Large intestine (tissue), 3 donors: ENCODE measurements around the gene SLX4IP. TPM values are rescaled to one million over a fixed set of nuclear protein-coding genes. Genes with fewer than 3 reads are reported as not detected.
"Not testable (repeated sequence)": the region's sequence is repeated elsewhere in the genome, so short reads cannot be mapped to it uniquely, and the experiment has no call there.

Source experiments
- DNase-seq, 2 donors: peaks; one replicate each; pipeline versions ENCODE4 v3.0.0 to v3.0.0-alpha.2; 2013
- H3K27ac ChIP-seq: one replicate; pipeline ENCODE4 v1.5.1; 2013; ENCODE audit warnings: low read length
- H3K27me3 ChIP-seq: 2 replicates; pipeline ENCODE4 v1.6.1; 2013; ENCODE audit warnings: low read length; ENCODE audit not compliant: control insufficient read depth, insufficient read depth
- H3K36me3 ChIP-seq: 2 replicates; pipeline ENCODE4 v1.6.1; 2013; ENCODE audit warnings: low read length; ENCODE audit not compliant: control insufficient read depth, insufficient read depth
- H3K4me1 ChIP-seq: one replicate; pipeline ENCODE4 v1.6.1; 2013; ENCODE audit warnings: low read length; ENCODE audit not compliant: control insufficient read depth, insufficient read depth
- H3K4me3 ChIP-seq: one replicate; pipeline ENCODE4 v1.5.1; 2013; ENCODE audit warnings: low read length
- H3K9me3 ChIP-seq: one replicate; pipeline ENCODE4 v1.6.1; 2013; ENCODE audit warnings: mild to moderate bottlenecking, low read depth, low read length, moderate library complexity; ENCODE audit not compliant: control insufficient read depth
- WGBS: methylation state at CpG from one replicate; pipeline ENCODE4 v1.1.5; 2013; ENCODE audit warnings: low lambda C conversion rate; ENCODE audit not compliant: insufficient coverage; 5-methylcytosine and 5-hydroxymethylcytosine counted together
- polyA plus RNA-seq: library from polyadenylated mRNA; unstranded; fragments of 120-200 nt; gene quantifications from one replicate; pipeline ENCODE4 v1.2.1, GENCODE V29; 2013

Gene SLX4IP
- polyA plus RNA-seq, 1 donor = 7.2 TPM

GRCh38 chr20:10590446-10590845 is 155.3 kb downstream of the SLX4IP start:
- not testable (repeated sequence) for H3K36me3 ChIP-seq, H3K27ac ChIP-seq, H3K4me1 ChIP-seq, H3K4me3 ChIP-seq, H3K27me3 ChIP-seq, H3K9me3 ChIP-seq, DNase-seq
- 80% methylated on average over 1 of the region's 10 CpGs for WGBS

GRCh38 chr20:10590950-10591671 is 156.0 kb downstream of the SLX4IP start:
- no peaks in the 10 kb centered on the region for H3K9me3 ChIP-seq
- no CpG with 5 or more reads among the region's 1 CpG for WGBS
- DNase-seq = no peak

GRCh38 chr20:10591946-10592521 is 156.9 kb downstream of the SLX4IP start:
- DNase-seq = no peak
- H3K4me3 ChIP-seq = no peak overlapping the region
- no peaks in the 10 kb centered on the region for H3K4me1 ChIP-seq
- H3K9me3 ChIP-seq = no peaks in the 10 kb centered on the region
- no peaks in the 10 kb centered on the region for H3K36me3 ChIP-seq
- WGBS = no CpG with 5 or more reads among the region's 2 CpGs
- no peak overlapping the region for H3K27ac ChIP-seq
- H3K27me3 ChIP-seq = no peaks in the 10 kb centered on the region

More at GRCh38 chr20:10590950-10591671, 156.0 kb downstream of the SLX4IP start:
- no peak overlapping the region for H3K27ac ChIP-seq
- no peaks in the 10 kb centered on the region for H3K27me3 ChIP-seq
- H3K4me3 ChIP-seq = no peak overlapping the region
- no peaks in the 10 kb centered on the region for H3K36me3 ChIP-seq
- no peaks in the 10 kb centered on the region for H3K4me1 ChIP-seq

- no peaks in the 10 kb centered on the region for H3K36me3 ChIP-seq
- H3K27ac ChIP-seq = no peak overlapping the region
- DNase-seq = no peak
- H3K4me3 ChIP-seq = no peak overlapping the region
- no peaks in the 10 kb centered on the region for H3K4me1 ChIP-seq
- no peaks in the 10 kb centered on the region for H3K9me3 ChIP-seq
- WGBS = no CpG with 5 or more reads among the region's 7 CpGs
- no peaks in the 10 kb centered on the region for H3K27me3 ChIP-seq
Observed at GRCh38 chr20:10594296-10594868, 159.3 kb downstream of the SLX4IP start.

GRCh38 chr20:10595266-10595665 is 160.2 kb downstream of the SLX4IP start:
- Histone ChIP-seq H3K4me1 (no peaks in the 10 kb centered on the region), H3K36me3 (no peaks in the 10 kb centered on the region), H3K4me3 (no peak overlapping the region), H3K27ac (no peak overlapping the region), H3K9me3 (no peaks in the 10 kb centered on the region), H3K27me3 (no peaks in the 10 kb centered on the region)
- WGBS = no CpG with 5 or more reads among the region's 2 CpGs
- DNase-seq = no peak

- no peaks in the 10 kb centered on the region for H3K27me3 ChIP-seq
- WGBS = no CpG with 5 or more reads among the region's 3 CpGs
- H3K27ac ChIP-seq = no peak overlapping the region
- DNase-seq = no peak
- no peak overlapping the region for H3K4me3 ChIP-seq
- no peaks in the 10 kb centered on the region for H3K9me3 ChIP-seq
- H3K36me3 ChIP-seq = peaks cover 2% of the 10 kb centered on the region
- no peaks in the 10 kb centered on the region for H3K4me1 ChIP-seq
Observed at GRCh38 chr20:10595985-10596384, 160.9 kb downstream of the SLX4IP start.

GRCh38 chr20:10596710-10597121 is 161.6 kb downstream of the SLX4IP start:
- peaks cover 2% of the 10 kb centered on the region for H3K36me3 ChIP-seq
- H3K9me3 ChIP-seq = no peaks in the 10 kb centered on the region
- no peaks in the 10 kb centered on the region for H3K27me3 ChIP-seq
- no peak overlapping the region for H3K27ac ChIP-seq
- H3K4me1 ChIP-seq = no peaks in the 10 kb centered on the region
- WGBS = no CpG with 5 or more reads among the region's 4 CpGs
- H3K4me3 ChIP-seq = no peak overlapping the region
- DNase-seq = no peak

GRCh38 chr20:10597637-10598036 is 162.5 kb downstream of the SLX4IP start:
- Histone ChIP-seq H3K9me3 (no peaks in the 10 kb centered on the region), H3K27me3 (no peaks in the 10 kb centered on the region), H3K4me3 (no peak overlapping the region), H3K4me1 (no peaks in the 10 kb centered on the region), H3K27ac (no peak overlapping the region), H3K36me3 (peaks cover 2% of the 10 kb centered on the region)
- WGBS = no CpG with 5 or more reads among the region's 1 CpG
- no peak for DNase-seq

GRCh38 chr20:10602221-10602871 is 167.2 kb downstream of the SLX4IP start:
- no peaks in the 10 kb centered on the region for H3K9me3 ChIP-seq
- no peak overlapping the region for H3K27ac ChIP-seq
- DNase-seq = no peak
- no peaks in the 10 kb centered on the region for H3K4me1 ChIP-seq
- no peak overlapping the region for H3K4me3 ChIP-seq
- no peaks in the 10 kb centered on the region for H3K27me3 ChIP-seq
- H3K36me3 ChIP-seq = peaks cover 4% of the 10 kb centered on the region
- whole genome bisulfite sequencing = 78% methylated on average over 3 of the region's 4 CpGs

- Histone ChIP-seq H3K4me1 (no peaks in the 10 kb centered on the region), H3K4me3 (no peak overlapping the region), H3K27ac (no peak overlapping the region), H3K9me3 (no peaks in the 10 kb centered on the region), H3K27me3 (no peaks in the 10 kb centered on the region), H3K36me3 (peaks cover 4% of the 10 kb centered on the region)
- DNase-seq = no peak
- WGBS = 90% methylated on average over 2 of the region's 4 CpGs
Observed at GRCh38 chr20:10603378-10603777, 168.3 kb downstream of the SLX4IP start.
